Stomach (tissue), 8 donors: ENCODE measurements around the gene NPAS1. TPM values are rescaled to one million over a fixed set of nuclear protein-coding genes. Genes with fewer than 3 reads are reported as not detected.

ENCODE experiments used
- polyA plus RNA-seq, 3 donors: library from polyadenylated mRNA; stranded (reverse); fragments of 200-250 nt; gene quantifications; one replicate each; pipeline ENCODE4 v1.2.3, GENCODE V29; 2013
- total RNA-seq, 5 donors: library from RNA; depleted of rRNA; stranded (reverse); fragments of >200 nt; gene quantifications; one replicate each; pipeline versions ENCODE4 v1.1.0 to v1.2.3, GENCODE V29; 2014 to 2016
- donor health status: healthy with polysubstance abuse.
- donor health status: Bipolar disorder and iron deficiency.
- donor health status: healthy.

Gene NPAS1
- total and polyA plus RNA-seq, 8 donors, result 0.72 to 8.9 (median 1.1) TPM; not detected in 3

Other genes with a start within 250 kb of the NPAS1 start
- gene SLC1A5, start 231.2 kb upstream of the NPAS1 start, total RNA-seq, result 10 to 100 TPM; 18.7 to 53.0 (median 27.7) TPM
- 100 to 1,000 TPM in 1 of 3 donors, 10 to 100 TPM in 2; 20.5 to 106 (median 35.1) TPM for gene SLC1A5, start 231.2 kb upstream of the NPAS1 start, polyA plus RNA-seq
- gene AP2S1, start 169.0 kb upstream of the NPAS1 start, total RNA-seq, result 100 to 1,000 TPM in 2 of 5 donors, 10 to 100 TPM in 2, 1 to 10 TPM in 1; 4.9 to 191 (median 76.7) TPM
- 100 to 1,000 TPM in 2 of 3 donors, 10 to 100 TPM in 1; 90.1 to 124 (median 103) TPM for gene AP2S1, start 169.0 kb upstream of the NPAS1 start, polyA plus RNA-seq
- gene ARHGAP35, start 158.8 kb upstream of the NPAS1 start, total RNA-seq, result 100 to 1,000 TPM in 1 of 5 donors, 10 to 100 TPM in 3, 1 to 10 TPM in 1; 7.0 to 200 (median 36.4) TPM
- 1 to 10 TPM; 5.6 to 9.0 (median 7.3) TPM for gene ARHGAP35, start 158.8 kb upstream of the NPAS1 start, polyA plus RNA-seq
- gene TMEM160, start 28.8 kb downstream of the NPAS1 start, total RNA-seq, result 100 to 1,000 TPM in 1 of 5 donors, 10 to 100 TPM in 2, 1 to 10 TPM in 1, not detected in 1; 7.0 to 232 (median 23.9) TPM
- 10 to 100 TPM in 2 of 3 donors, 1 to 10 TPM in 1; 5.4 to 76.1 (median 59.0) TPM for gene TMEM160, start 28.8 kb downstream of the NPAS1 start, polyA plus RNA-seq
- 10 to 100 TPM; 14.7 to 78.5 (median 38.8) TPM for gene ZC3H4, start 93.9 kb downstream of the NPAS1 start, total RNA-seq
- 1 to 10 TPM; 4.7 to 8.5 (median 5.7) TPM for gene ZC3H4, start 93.9 kb downstream of the NPAS1 start, polyA plus RNA-seq
- gene SAE1, start 111.0 kb downstream of the NPAS1 start, total RNA-seq, result 100 to 1,000 TPM in 1 of 5 donors, 10 to 100 TPM in 4; 16.2 to 373 (median 38.7) TPM
- gene SAE1, start 111.0 kb downstream of the NPAS1 start, polyA plus RNA-seq, result 10 to 100 TPM; 37.8 to 53.9 (median 48.4) TPM
- 10 to 100 TPM in 4 of 5 donors, 1 to 10 TPM in 1; 2.9 to 69.2 (median 17.0) TPM for gene BBC3, start 211.4 kb downstream of the NPAS1 start, total RNA-seq
- 1 to 10 TPM; 6.0 to 9.8 (median 8.7) TPM for gene BBC3, start 211.4 kb downstream of the NPAS1 start, polyA plus RNA-seq
- 10 to 100 TPM; 16.1 to 62.4 (median 21.7) TPM for gene CCDC9, start 236.7 kb downstream of the NPAS1 start, total RNA-seq
- gene CCDC9, start 236.7 kb downstream of the NPAS1 start, polyA plus RNA-seq, result 10 to 100 TPM; 14.3 to 35.1 (median 20.9) TPM